Testis (tissue), 3 donors: Measurements from ENCODE around the gene GRIP1. TPM values are rescaled to one million over a fixed set of nuclear protein-coding genes. Genes with fewer than 3 reads are reported as not detected.

Experiments
- DNase-seq: peaks from one replicate; pipeline ENCODE4 v3.0.0-alpha.2; 2019
- H3K27ac ChIP-seq, 2 donors: fragments of 200-600 bp; sonication (generic); one replicate each; pipeline ENCODE4 v1.5.1; 2019
- H3K27me3 ChIP-seq: fragments of 200-600 bp; sonication (generic); one replicate; pipeline ENCODE4 v1.5.1; 2019
- H3K36me3 ChIP-seq: fragments of 200-600 bp; sonication (generic); one replicate; pipeline ENCODE4 v1.5.1; 2017; ENCODE audit warnings: low read depth; ENCODE audit errors: missing control alignments
- H3K4me1 ChIP-seq: fragments of 200-600 bp; sonication (generic); one replicate; pipeline ENCODE4 v1.5.1; 2019
- H3K4me3 ChIP-seq, 2 donors: fragments of 200-600 bp; sonication (generic); one replicate each; pipeline ENCODE4 v1.5.1; 2017 to 2019
- H3K9me3 ChIP-seq: fragments of 200-600 bp; sonication (generic); one replicate; pipeline ENCODE4 v1.5.1; 2017
- POLR2A ChIP-seq: fragments of 450-650 bp; IDR thresholded peaks from one replicate; pipeline ENCODE4 v1.6.1; 2017; ENCODE audit warnings: antibody characterized with exemption, mild to moderate bottlenecking, moderate library complexity
- WGBS, 2 donors: methylation state at CpG; one replicate each; pipeline ENCODE4 v1.1.5; 2018; 5-methylcytosine and 5-hydroxymethylcytosine counted together
- intact Hi-C: fragments of 100-400 bp; cut with DNase I; formaldehyde crosslinking; loops from one replicate; pipeline ENCODE4 v1.15.1; 2023; ENCODE audit warnings: low total_unique reads
- polyA plus RNA-seq: library from polyadenylated mRNA; stranded (reverse); fragments of 350-450 nt; fragmentation: Illumina TruSeq; extraction: RNeasy Lipid Tissue Mini Kit (QIAGEN cat#74804); gene quantifications from one replicate; pipeline ENCODE4 v1.2.3, GENCODE V29; 2014; ENCODE audit warnings: low read depth, low replicate concordance; ENCODE audit not compliant: insufficient read depth
- small RNA-seq, 2 donors: library from RNA; depleted of rRNA; stranded (forward); fragments of <200 nt; gene quantifications; one replicate each; pipeline ENCODE3, GENCODE V24; 2016
- total RNA-seq, 2 donors: library from RNA; depleted of rRNA; stranded (reverse); fragments of >200 nt; gene quantifications; one replicate each; pipeline ENCODE4 v1.2.3, GENCODE V29; 2016
- TF ChIP-seq, protein P1 (sequence below), 3 experiments: fragments of 450-650 bp in 2 of 3; fragments of 200-600 bp in 1 of 3; sonication (generic) in 1 of 3; IDR thresholded peaks; one replicate each; pipeline ENCODE4 v1.5.1; 2016 to 2019; ENCODE audit warnings: antibody characterized with exemption in 3 of 3, mild to moderate bottlenecking in 2 of 3, moderate library complexity in 1 of 3

The GRIP1 gene
- total and polyA plus RNA-seq, 3 donors from 2014 or later, result 12.0 to 14.0 (median 12.9) TPM

DNA sequence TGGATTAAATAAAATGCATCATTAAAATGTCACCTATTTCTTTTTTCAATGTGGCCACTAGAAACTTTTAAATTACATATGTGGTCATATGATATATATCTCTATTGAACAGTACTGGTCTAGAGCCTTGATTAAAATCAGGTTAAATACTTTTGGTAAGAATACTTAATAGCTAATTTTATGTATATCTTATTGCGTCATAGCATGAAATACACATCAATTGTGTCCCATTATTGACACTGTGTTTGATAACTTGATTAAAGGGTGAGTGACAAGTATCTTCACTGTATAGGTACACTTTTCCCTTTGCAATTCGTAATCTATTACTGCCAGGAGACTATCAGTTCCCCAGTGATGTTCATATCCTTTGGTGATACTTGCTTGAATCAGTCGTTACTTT is 381.0 kb downstream of the GRIP1 start:
- Histone ChIP-seq H3K27me3 (no peaks in the 10 kb centered on the region), H3K36me3 (no peaks in the 10 kb centered on the region), H3K4me3 (no peak overlapping the region), H3K27ac (no peak overlapping the region), H3K9me3 (no peaks in the 10 kb centered on the region), H3K4me1 (no peaks in the 10 kb centered on the region)
- intact Hi-C loops, result no loop called here
- TF ChIP-seq, protein P1, sequence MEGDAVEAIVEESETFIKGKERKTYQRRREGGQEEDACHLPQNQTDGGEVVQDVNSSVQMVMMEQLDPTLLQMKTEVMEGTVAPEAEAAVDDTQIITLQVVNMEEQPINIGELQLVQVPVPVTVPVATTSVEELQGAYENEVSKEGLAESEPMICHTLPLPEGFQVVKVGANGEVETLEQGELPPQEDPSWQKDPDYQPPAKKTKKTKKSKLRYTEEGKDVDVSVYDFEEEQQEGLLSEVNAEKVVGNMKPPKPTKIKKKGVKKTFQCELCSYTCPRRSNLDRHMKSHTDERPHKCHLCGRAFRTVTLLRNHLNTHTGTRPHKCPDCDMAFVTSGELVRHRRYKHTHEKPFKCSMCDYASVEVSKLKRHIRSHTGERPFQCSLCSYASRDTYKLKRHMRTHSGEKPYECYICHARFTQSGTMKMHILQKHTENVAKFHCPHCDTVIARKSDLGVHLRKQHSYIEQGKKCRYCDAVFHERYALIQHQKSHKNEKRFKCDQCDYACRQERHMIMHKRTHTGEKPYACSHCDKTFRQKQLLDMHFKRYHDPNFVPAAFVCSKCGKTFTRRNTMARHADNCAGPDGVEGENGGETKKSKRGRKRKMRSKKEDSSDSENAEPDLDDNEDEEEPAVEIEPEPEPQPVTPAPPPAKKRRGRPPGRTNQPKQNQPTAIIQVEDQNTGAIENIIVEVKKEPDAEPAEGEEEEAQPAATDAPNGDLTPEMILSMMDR (IDR thresholded peaks at IDR 0.05), result no peak
- no peak for TF ChIP-seq POLR2A
- no peak for DNase-seq
- 88 to 95% methylated on average over 3 of the region's 3 CpGs for WGBS, 2 donors

Small RNA genes within 50 kb of the gene (small RNA-seq; reads per million reads assigned to genes)
- gene OSBPL9P5, result 0 reads per million in 2 donors
